GM21423 (cell line): ENCODE results near the gene ITGB2.

ENCODE experiments used
- ATAC-seq: cut with Tn5 transposase; IDR thresholded peaks from one replicate; pipeline ENCODE4 v1.9.1; 2021; ENCODE audit warnings: mild to moderate bottlenecking, moderate library complexity; ENCODE audit not compliant: unreplicated experiment

Gene ITGB2

DNA sequence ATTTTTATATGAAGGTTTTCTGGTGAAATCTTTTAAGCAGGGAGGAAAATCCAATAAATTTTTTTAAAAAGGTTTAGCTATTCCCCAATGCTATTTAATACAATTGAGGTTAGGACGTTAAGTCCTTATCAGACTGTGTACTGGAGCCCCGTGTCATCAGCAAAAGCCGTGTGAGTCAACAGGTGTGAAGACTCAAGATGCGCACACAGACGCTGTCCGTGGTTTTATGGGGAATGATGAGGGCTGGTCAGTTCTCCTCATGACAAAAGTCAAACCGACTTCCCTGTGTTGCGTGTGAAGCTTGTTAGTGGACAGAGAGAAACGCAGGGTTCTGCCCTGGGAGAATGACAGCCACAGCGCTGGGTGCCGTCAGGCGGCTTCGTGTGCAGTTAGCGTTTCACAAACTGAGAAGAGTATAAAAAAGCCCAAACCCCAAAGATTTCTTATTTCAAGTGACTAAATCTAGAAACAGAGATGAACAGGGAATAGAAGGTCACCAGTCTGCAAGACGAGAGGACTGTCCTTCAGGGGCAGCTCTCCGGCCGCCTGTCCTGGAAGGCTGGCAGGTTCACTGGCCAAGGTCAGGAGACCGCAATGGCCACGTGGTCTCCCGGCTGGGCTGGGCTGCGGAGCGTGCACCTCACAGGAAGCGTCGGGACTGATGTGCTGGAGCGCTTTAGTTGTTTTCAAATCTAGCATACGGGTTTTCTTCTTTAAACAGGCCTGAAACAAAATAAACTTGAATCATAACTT is 69.6 kb downstream of the ITGB2 start:
- ATAC-seq, result no peak

DNA sequence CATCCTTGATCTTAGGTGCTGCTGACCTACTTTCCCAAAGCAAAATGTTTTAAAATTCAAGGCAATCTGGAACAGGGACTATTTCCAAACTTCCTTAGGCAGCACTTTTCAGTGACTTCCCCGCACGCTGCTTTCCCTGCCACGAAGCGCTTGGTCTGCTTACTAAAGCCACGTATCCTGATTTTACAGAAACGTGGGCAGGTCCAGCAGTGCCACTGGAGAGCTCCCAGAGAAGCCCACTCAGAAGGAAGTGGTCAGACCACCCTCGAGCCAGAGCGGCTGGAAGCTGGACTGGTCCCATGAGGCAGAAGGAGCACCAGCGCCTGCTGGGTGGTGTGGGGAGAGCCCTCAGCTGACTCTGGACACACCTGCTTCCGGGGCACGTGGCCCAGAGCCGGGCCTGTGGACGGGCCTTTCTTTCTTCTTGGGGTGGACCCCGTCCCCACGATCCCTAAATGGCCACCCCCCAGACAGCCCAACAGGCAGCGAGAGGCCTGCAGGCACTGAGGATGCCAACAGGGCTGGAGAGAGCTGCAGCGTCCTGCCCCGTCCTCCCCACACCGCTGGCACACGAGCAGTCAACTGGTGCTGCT is 70.4 kb downstream of the ITGB2 start:
- no peak for ATAC-seq

DNA sequence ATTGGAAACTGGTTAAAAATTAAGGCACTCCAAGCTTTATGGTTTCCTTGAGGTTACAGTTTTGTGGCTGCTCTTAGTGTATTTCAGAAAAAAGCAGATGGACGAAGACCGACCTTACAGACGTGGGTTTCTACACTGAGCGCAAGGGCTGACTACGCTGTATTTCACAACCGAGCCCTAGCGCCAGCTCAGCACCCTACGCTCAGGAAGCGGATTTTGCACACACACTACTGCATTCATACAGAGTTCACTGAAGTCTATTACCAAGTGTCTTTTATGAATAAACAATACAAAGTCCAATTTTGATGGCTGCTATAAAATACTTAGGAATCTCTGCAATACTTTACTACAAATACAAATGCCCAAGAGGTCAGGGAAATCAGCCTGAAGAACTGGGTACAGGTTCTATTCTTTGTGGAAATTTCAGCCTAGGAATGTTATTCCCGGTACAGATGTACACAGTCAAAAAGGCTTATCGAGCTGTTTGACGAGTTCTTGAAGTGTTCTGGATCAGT is 71.0 kb downstream of the ITGB2 start:
- ATAC-seq, result no peak

- no peak for ATAC-seq
Observed at GRCh38 chr21:44848821-44849521, 71.7 kb downstream of the ITGB2 start.

DNA sequence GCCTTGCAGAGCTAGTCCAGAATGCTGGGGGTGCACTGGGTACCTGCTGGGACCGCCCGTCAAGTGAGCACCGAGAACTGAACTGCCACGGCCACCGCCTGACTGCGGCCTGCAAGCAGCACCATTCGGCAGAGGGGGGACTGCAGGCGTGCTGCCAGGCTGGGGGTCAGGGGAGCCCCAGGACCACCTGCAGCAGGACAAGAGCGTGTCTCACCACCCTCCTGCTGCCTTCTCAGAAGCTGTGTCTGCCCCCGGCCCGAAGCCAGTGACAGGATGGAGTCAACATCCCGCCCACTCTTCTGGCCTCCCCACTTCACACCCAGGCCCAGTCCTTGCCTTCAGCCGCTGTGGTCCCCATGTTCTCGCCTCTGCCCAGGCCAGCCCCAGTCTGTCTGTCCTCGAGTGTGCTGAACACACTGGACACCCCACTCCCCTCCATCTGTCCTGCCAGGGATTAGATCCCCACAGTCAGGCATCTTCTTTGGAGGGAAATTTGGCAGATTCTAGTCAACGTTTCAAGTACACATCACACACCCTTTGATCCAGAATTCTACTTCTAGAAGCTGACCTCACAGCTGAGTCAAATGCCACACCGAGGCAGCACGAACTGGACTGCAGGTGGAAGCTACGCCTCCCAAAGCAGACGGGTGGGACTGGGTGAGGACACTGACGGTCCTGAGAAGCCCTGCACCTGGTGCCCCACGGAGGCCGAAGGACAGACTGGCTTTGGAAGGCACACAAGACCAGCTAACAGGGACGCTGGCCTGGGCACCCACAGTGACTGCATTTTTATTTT is 73.2 kb downstream of the ITGB2 start:
- no peak for ATAC-seq

DNA sequence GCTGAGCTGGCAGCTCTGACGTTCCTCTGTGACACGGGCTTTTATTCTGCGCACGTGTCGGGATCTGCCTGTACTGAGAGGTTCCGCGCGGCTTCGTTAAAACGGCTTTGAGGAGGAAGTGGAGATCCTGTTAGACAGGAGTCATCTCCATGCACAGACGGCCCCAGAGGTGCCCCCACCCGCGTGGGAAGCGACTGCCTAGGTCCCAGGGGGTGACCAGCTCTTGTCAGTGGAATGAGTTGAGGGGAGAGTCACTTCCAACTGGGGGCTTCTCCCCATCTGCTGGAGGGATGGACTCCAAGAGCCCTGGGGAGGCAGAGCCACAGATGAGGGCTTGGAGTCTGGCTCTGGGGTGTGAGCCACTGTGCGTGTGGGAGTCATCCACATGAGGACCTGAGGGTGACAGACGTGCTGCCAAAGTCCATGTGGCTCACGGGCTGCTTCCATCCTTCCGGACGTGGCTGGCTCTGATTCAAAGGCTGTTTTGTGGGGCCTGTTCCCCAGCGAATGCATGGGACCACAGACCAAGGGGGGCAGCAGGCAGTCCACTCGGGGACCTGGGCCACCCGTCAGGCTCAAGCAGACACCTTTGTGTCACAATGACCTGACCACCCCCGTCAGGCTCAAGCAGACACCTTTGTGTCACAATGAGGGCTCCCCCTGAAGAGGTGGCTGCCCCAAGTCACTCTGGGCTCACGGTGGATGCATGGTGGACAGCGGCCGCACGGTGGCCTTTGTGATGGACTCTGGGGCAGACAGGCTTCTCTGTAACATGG is 74.0 kb downstream of the ITGB2 start:
- ATAC-seq, result no peak

DNA sequence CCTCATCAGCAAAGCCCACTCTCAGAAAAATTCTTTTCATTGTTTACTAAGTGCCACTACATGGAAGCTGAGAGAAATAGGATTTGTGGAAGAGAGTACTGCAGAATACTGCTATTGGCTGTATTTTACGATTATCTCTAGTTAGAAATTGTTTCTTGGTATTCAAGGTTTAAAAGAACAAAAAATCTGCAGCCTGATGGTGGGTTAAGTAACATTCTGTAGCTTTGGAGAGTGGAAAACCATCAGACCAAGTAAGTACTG is 74.5 kb downstream of the ITGB2 start:
- no peak for ATAC-seq

- no peak for ATAC-seq
Observed at GRCh38 chr21:44845418-44846223, 75.1 kb downstream of the ITGB2 start.

GRCh38 chr21:44844256-44844655 is 76.4 kb downstream of the ITGB2 start:
- no peak for ATAC-seq

DNA sequence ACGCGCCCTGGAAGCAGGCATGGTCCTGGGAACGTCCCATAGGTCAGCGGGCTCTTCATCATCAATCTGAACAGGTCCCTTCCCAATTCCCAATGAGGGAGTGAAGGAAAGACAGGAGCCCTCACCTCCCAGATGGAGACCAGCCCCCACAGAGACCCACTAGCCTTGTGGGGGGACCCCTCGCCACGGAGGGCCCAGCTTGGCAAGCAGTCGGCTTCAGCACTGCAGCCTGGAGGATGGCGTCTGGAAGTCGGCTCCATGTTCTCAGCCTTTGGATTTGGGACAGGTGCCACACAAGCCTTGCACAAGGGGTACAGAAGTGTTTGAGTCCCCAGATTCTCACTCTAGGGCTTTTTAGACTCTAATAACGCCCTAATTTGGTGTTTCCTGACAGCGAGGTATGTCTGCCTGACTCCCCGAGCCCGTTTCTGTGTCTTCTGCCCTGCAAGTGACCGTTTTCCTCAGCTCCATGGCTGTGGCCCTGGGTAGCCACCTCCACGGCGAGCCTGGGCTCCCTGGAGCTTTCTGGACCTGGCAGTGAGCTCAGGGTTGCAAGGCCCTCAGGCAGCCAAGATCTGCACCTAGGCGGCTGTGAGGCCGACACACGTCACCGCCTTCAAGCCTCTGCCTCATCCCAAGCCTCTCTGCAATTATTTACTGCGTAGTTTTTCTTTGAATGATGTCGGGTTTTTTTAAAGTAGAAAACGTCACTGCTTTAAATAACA is 77.8 kb downstream of the ITGB2 start:
- no peak for ATAC-seq

- no peak for ATAC-seq
Observed at GRCh38 chr21:44842087-44842486, 78.6 kb downstream of the ITGB2 start.

DNA sequence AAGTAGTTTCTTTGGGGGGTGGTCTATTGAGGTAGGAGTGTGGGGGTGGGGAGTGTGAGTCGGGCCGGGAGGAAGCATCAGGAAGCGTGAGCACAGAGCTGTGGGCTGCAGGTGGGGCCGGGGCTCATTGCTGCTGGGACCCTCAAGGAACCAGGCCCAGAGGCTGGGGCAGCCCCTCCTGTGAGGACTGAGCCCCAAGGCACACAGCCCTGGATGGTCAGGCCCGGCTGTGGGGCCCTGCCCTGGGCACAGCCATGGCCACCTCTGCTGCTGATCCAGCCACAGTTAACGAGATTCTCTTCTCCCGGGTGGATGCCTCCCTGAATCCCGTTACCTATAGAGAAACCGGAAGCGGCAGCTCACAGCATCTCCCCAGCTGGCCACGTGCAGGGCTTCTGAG is 79.9 kb downstream of the ITGB2 start:
- ATAC-seq, result no peak

DNA sequence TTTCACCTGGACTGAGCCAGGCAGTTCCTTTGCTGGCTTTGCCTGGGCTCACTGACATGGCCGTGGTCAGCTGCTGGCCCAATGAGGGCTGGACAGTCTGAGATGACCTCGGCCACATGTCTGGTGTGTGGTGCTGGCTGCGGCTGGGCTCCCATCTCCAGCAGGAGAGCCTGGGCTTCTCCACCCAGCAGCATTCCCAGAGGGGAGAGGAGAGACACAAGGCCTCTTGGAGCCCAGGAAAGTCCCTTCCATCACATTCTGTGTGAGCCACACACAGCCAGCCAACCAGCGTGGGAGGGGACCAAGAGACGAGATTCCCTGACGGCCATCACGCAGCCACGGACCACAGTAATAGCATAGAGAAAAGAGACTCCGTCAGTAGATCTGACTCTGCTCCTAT is 81.7 kb downstream of the ITGB2 start:
- ATAC-seq, result no peak

DNA sequence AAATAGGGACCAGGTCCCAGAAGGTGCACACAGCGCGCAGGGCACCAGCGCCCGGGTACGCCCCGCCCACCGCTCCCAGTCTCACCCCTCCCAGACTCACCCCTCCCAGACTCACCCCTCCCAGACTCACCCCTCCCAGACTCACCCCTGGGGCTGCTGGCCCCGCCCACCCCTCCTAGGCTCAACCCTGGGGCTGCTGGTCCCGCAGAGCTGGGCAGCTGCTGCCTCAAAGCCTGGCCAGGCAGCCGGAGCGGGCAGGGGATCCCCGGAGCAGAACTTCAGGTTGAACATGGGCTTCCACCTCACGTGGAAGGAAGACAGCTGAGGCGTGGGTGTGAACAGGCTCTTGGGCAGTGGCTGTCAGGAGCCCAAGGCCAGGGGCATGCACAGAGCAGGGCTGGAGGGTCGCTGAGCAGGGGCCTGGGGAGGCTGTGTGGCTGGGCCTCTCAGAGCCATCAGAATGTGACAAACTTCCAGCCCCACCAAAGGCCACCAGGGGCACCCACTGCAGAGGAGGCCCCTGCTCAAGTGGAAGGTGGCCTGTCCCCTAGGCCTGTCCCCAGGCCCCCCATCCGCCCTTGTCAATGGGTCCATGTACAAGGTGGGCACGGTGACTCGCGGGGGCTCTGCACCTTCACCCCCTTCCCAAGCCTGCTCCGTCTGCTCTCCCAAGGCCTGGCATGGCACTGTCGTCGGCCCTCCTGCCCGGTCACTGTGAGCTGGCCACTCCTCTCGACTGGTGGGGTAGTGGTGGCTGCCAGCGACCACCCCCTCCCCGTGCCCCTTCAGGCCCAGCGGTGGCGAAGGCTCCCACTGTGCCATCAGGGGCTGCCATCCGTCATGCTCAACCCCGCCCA is 82.4 kb downstream of the ITGB2 start:
- ATAC-seq, result no peak

GRCh38 chr21:44837537-44837936 is 83.2 kb downstream of the ITGB2 start:
- no peak for ATAC-seq

GRCh38 chr21:44836666-44837471 is 83.8 kb downstream of the ITGB2 start:
- no peak for ATAC-seq

- no peak for ATAC-seq
Observed at GRCh38 chr21:44836349-44836665, 84.4 kb downstream of the ITGB2 start.
